ENCODE measurements around the gene RLBP1.

The RLBP1 gene

GRCh38 chr15:89177116-89177515 is 44.3 kb downstream of the RLBP1 start:
- H4K91ac ChIP-seq (ENCODE audit: low read length) = no peak overlapping the region

GRCh38 chr15:89175617-89176191 is 45.7 kb downstream of the RLBP1 start:
- Histone ChIP-seq H2AK5ac (ENCODE audit: low read length, severe bottlenecking) (no peak overlapping the region), H3K14ac (ENCODE audit: low read length in 2 of 2) (no peak overlapping the region), H3K36me3 (ENCODE audit: control insufficient read depth in 1 of 2, insufficient read depth in 2 of 2, low read depth in 1 of 2, low read length in 2 of 2) (peaks cover 27 to 81% of the 10 kb centered on the region in 2 experiments), H3K4ac (ENCODE audit: low read depth in 1 of 2, low read length in 2 of 2) (no peak overlapping the region), H3K9ac (ENCODE audit: low read length) (no peak overlapping the region), H4K8ac (ENCODE audit: low read length) (no peak overlapping the region), H3K9me3 (ENCODE audit: control insufficient read depth, low read length) (no peaks in the 10 kb centered on the region), H3K18ac (ENCODE audit: low read depth in 1 of 2, low read length in 2 of 2) (no peak overlapping the region), H3K23ac (ENCODE audit: low read length in 2 of 2) (no peak overlapping the region), H2BK12ac (ENCODE audit: low read length in 2 of 2) (no peak overlapping the region), H3K4me2 (ENCODE audit: low read length, poor library complexity, severe bottlenecking) (no peak overlapping the region), H3K79me1 (replicated peaks; ENCODE audit: low read length, poor library complexity, severe bottlenecking) (peaks cover 10% of the 10 kb centered on the region), H4K91ac (ENCODE audit: low read length) (no peak overlapping the region), H3K27me3 (ENCODE audit: control insufficient read depth in 1 of 2, insufficient read depth in 1 of 2, low read length in 2 of 2) (no peaks in the 10 kb centered on the region), H3K4me3 (ENCODE audit: insufficient read depth in 1 of 2, low read depth in 1 of 2, low read length in 2 of 2) (no peak overlapping the region), H2BK120ac (ENCODE audit: low read depth, low read length) (no peak overlapping the region), H3K27ac (ENCODE audit: low read length, poor library complexity, severe bottlenecking) (no peak overlapping the region), H2BK15ac (ENCODE audit: low read depth, poor library complexity, severe bottlenecking) (no peak overlapping the region), H2BK5ac (ENCODE audit: low read depth, low read length, poor library complexity, severe bottlenecking) (no peak overlapping the region), H2AFZ (ENCODE audit: low read depth, low read length) (no peak overlapping the region), H3K4me1 (ENCODE audit: control insufficient read depth, insufficient read depth, low read depth, low read length) (peaks cover 2% of the 10 kb centered on the region)
- no peak for DNase-seq
- WGBS = 94% methylated on average over 13 of the region's 13 CpGs

More at GRCh38 chr15:89177116-89177515, 44.3 kb downstream of the RLBP1 start:
- H3K14ac ChIP-seq (ENCODE audit: low read length in 2 of 2) = no peak overlapping the region
- H3K4ac ChIP-seq (ENCODE audit: low read depth in 1 of 2, low read length in 2 of 2) = no peak overlapping the region
- H3K23ac ChIP-seq (ENCODE audit: low read length in 2 of 2) = no peak overlapping the region
- H2BK15ac ChIP-seq (ENCODE audit: low read depth, poor library complexity, severe bottlenecking) = no peak overlapping the region
- H3K18ac ChIP-seq (ENCODE audit: low read depth in 1 of 2, low read length in 2 of 2) = no peak overlapping the region
- 97% methylated on average over 12 of the region's 12 CpGs for WGBS
- H3K4me3 ChIP-seq (ENCODE audit: insufficient read depth in 1 of 2, low read depth in 1 of 2, low read length in 2 of 2) = no peak overlapping the region
- no peaks in the 10 kb centered on the region for H3K27me3 ChIP-seq (ENCODE audit: control insufficient read depth in 1 of 2, insufficient read depth in 1 of 2, low read length in 2 of 2)
- no peak overlapping the region for H2BK12ac ChIP-seq (ENCODE audit: low read length in 2 of 2)
- no peak overlapping the region for H3K4me2 ChIP-seq (ENCODE audit: low read length, poor library complexity, severe bottlenecking)
- H3K9ac ChIP-seq (ENCODE audit: low read length) = peak overlapping the region; percentile 66
- no peak overlapping the region for H2BK5ac ChIP-seq (ENCODE audit: low read depth, low read length, poor library complexity, severe bottlenecking)
- no peak for DNase-seq
- H2AK5ac ChIP-seq (ENCODE audit: low read length, severe bottlenecking) = no peak overlapping the region
- no peak overlapping the region for H2BK120ac ChIP-seq (ENCODE audit: low read depth, low read length)
- H4K8ac ChIP-seq (ENCODE audit: low read length) = no peak overlapping the region
- H3K79me1 ChIP-seq (replicated peaks; ENCODE audit: low read length, poor library complexity, severe bottlenecking) = peaks cover 6% of the 10 kb centered on the region
- H3K36me3 ChIP-seq (ENCODE audit: control insufficient read depth in 1 of 2, insufficient read depth in 2 of 2, low read depth in 1 of 2, low read length in 2 of 2) = peaks cover 27 to 81% of the 10 kb centered on the region in 2 experiments
- H2AFZ ChIP-seq (ENCODE audit: low read depth, low read length) = no peak overlapping the region
- no peaks in the 10 kb centered on the region for H3K9me3 ChIP-seq (ENCODE audit: control insufficient read depth, low read length)
- peaks cover 2% of the 10 kb centered on the region for H3K4me1 ChIP-seq (ENCODE audit: control insufficient read depth, insufficient read depth, low read depth, low read length)
- no peak overlapping the region for H3K27ac ChIP-seq (ENCODE audit: low read length, poor library complexity, severe bottlenecking)

GRCh38 chr15:89174476-89174875 is 46.9 kb downstream of the RLBP1 start:
- no peak overlapping the region for H3K27ac ChIP-seq (ENCODE audit: low read length, poor library complexity, severe bottlenecking)
- no peaks in the 10 kb centered on the region for H3K9me3 ChIP-seq (ENCODE audit: control insufficient read depth, low read length)
- H2AK5ac ChIP-seq (ENCODE audit: low read length, severe bottlenecking) = no peak overlapping the region
- no peak overlapping the region for H2AFZ ChIP-seq (ENCODE audit: low read depth, low read length)
- no peak overlapping the region for H2BK5ac ChIP-seq (ENCODE audit: low read depth, low read length, poor library complexity, severe bottlenecking)
- H3K36me3 ChIP-seq (ENCODE audit: control insufficient read depth in 1 of 2, insufficient read depth in 2 of 2, low read depth in 1 of 2, low read length in 2 of 2) = peaks cover 24 to 77% of the 10 kb centered on the region in 2 experiments
- no peak overlapping the region for H3K18ac ChIP-seq (ENCODE audit: low read depth in 1 of 2, low read length in 2 of 2)
- H3K14ac ChIP-seq (ENCODE audit: low read length in 2 of 2) = no peak overlapping the region
- no peak overlapping the region for H2BK12ac ChIP-seq (ENCODE audit: low read length in 2 of 2)
- no peak for DNase-seq
- H4K8ac ChIP-seq (ENCODE audit: low read length) = no peak overlapping the region
- no peaks in the 10 kb centered on the region for H3K27me3 ChIP-seq (ENCODE audit: control insufficient read depth in 1 of 2, insufficient read depth in 1 of 2, low read length in 2 of 2)
- H3K9ac ChIP-seq (ENCODE audit: low read length) = no peak overlapping the region
- H2BK120ac ChIP-seq (ENCODE audit: low read depth, low read length) = no peak overlapping the region
- H3K23ac ChIP-seq (ENCODE audit: low read length in 2 of 2) = no peak overlapping the region
- 95% methylated on average over 4 of the region's 5 CpGs for WGBS
- no peak overlapping the region for H3K4ac ChIP-seq (ENCODE audit: low read depth in 1 of 2, low read length in 2 of 2)
- H3K4me1 ChIP-seq (ENCODE audit: control insufficient read depth, insufficient read depth, low read depth, low read length) = peaks cover 2% of the 10 kb centered on the region
- H2BK15ac ChIP-seq (ENCODE audit: low read depth, poor library complexity, severe bottlenecking) = no peak overlapping the region
- peaks cover 7% of the 10 kb centered on the region for H3K79me1 ChIP-seq (replicated peaks; ENCODE audit: low read length, poor library complexity, severe bottlenecking)
- H4K91ac ChIP-seq (ENCODE audit: low read length) = no peak overlapping the region
- H3K4me2 ChIP-seq (ENCODE audit: low read length, poor library complexity, severe bottlenecking) = no peak overlapping the region
- no peak overlapping the region for H3K4me3 ChIP-seq (ENCODE audit: insufficient read depth in 1 of 2, low read depth in 1 of 2, low read length in 2 of 2)

- Histone ChIP-seq H3K9me3 (ENCODE audit: control insufficient read depth, low read length) (no peaks in the 10 kb centered on the region), H2BK12ac (ENCODE audit: low read length in 2 of 2) (no peak overlapping the region), H3K79me1 (replicated peaks; ENCODE audit: low read length, poor library complexity, severe bottlenecking) (peaks cover 8% of the 10 kb centered on the region), H2AFZ (ENCODE audit: low read depth, low read length) (no peak overlapping the region), H3K4me2 (ENCODE audit: low read length, poor library complexity, severe bottlenecking) (no peak overlapping the region), H2AK5ac (ENCODE audit: low read length, severe bottlenecking) (no peak overlapping the region), H3K27ac (ENCODE audit: low read length, poor library complexity, severe bottlenecking) (no peak overlapping the region), H4K91ac (ENCODE audit: low read length) (no peak overlapping the region), H3K14ac (ENCODE audit: low read length in 2 of 2) (no peak overlapping the region), H3K4me3 (ENCODE audit: insufficient read depth in 1 of 2, low read depth in 1 of 2, low read length in 2 of 2) (no peak overlapping the region), H3K27me3 (ENCODE audit: control insufficient read depth in 1 of 2, insufficient read depth in 1 of 2, low read length in 2 of 2) (no peaks in the 10 kb centered on the region), H3K4ac (ENCODE audit: low read depth in 1 of 2, low read length in 2 of 2) (no peak overlapping the region), H3K18ac (ENCODE audit: low read depth in 1 of 2, low read length in 2 of 2) (no peak overlapping the region), H3K4me1 (ENCODE audit: control insufficient read depth, insufficient read depth, low read depth, low read length) (peaks cover 5% of the 10 kb centered on the region), H3K9ac (ENCODE audit: low read length) (peak overlapping the region; percentile 23), H2BK120ac (ENCODE audit: low read depth, low read length) (no peak overlapping the region), H3K23ac (ENCODE audit: low read length in 2 of 2) (no peak overlapping the region), H4K8ac (ENCODE audit: low read length) (no peak overlapping the region), H2BK5ac (ENCODE audit: low read depth, low read length, poor library complexity, severe bottlenecking) (no peak overlapping the region), H2BK15ac (ENCODE audit: low read depth, poor library complexity, severe bottlenecking) (no peak overlapping the region), H3K36me3 (ENCODE audit: control insufficient read depth in 1 of 2, insufficient read depth in 2 of 2, low read depth in 1 of 2, low read length in 2 of 2) (peaks cover 13 to 72% of the 10 kb centered on the region in 2 experiments)
- WGBS = 88% methylated on average over 2 of the region's 2 CpGs
- DNase-seq = no peak
Observed at GRCh38 chr15:89172921-89173320, 48.5 kb downstream of the RLBP1 start.
